Adrenal gland (tissue), 5 donors: Measurements from ENCODE around the gene AP4E1.

Source experiments
- POLR2A ChIP-seq, 2 donors: fragments of 450-650 bp; IDR thresholded peaks; one replicate each; pipeline ENCODE4 v1.6.1; 2017; ENCODE audit warnings: antibody characterized with exemption in 2 of 2, mild to moderate bottlenecking in 2 of 2, moderate library complexity in 1 of 2
- TF ChIP-seq, protein P1 (sequence below), 6 experiments: fragments of 450-650 bp in 4 of 6; fragments of 200-600 bp in 2 of 6; sonication (generic) in 1 of 6; IDR thresholded peaks; 1 replicate in 5 of 6; 2 replicates in 1 of 6; pipeline versions ENCODE4 v1.5.1 to v1.8.0; 2016 to 2021; ENCODE audit warnings: antibody characterized with exemption in 6 of 6, mild to moderate bottlenecking in 2 of 6, moderate library complexity in 1 of 6
- donor health status: DM: no; HTN: no; CAD: no.

DNA sequence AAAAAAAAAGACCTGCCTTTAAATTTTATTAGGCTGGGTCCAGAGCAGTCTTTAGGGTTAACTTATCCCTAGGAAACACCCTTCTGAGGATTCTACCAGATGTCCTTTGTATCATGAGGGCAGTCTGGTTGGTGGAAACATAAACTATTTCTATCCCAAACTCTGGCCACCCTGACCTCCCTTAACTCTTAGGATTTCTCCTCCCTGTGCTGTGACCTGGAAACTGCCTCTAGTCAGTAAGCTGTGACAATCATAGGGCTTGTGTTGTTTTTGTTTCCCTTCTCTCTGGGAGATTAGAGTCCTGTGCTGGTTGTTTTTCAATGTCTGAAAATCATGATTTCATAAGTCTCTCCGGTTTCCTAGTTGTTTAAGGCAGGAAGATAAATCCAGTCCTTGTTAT, 108.1 kb downstream of the AP4E1 start:
- TF ChIP-seq, protein P1, sequence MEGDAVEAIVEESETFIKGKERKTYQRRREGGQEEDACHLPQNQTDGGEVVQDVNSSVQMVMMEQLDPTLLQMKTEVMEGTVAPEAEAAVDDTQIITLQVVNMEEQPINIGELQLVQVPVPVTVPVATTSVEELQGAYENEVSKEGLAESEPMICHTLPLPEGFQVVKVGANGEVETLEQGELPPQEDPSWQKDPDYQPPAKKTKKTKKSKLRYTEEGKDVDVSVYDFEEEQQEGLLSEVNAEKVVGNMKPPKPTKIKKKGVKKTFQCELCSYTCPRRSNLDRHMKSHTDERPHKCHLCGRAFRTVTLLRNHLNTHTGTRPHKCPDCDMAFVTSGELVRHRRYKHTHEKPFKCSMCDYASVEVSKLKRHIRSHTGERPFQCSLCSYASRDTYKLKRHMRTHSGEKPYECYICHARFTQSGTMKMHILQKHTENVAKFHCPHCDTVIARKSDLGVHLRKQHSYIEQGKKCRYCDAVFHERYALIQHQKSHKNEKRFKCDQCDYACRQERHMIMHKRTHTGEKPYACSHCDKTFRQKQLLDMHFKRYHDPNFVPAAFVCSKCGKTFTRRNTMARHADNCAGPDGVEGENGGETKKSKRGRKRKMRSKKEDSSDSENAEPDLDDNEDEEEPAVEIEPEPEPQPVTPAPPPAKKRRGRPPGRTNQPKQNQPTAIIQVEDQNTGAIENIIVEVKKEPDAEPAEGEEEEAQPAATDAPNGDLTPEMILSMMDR (IDR thresholded peaks at IDR 0.05) = no peak
- TF ChIP-seq POLR2A (IDR thresholded peaks at IDR 0.05) = no peak
